Cardiac septum (tissue), 1 donor: Measurements from ENCODE around the gene SLC9A8. TPM values are rescaled to one million over a fixed set of nuclear protein-coding genes. Genes with fewer than 3 reads are reported as not detected.
"Not testable (repeated sequence)": the region's sequence is repeated elsewhere in the genome, so short reads cannot be mapped to it uniquely, and the experiment has no call there.

Source experiments
- DNase-seq: peaks from one replicate; pipeline ENCODE4 v3.0.0-alpha.2; 2020; ENCODE audit warnings: low spot score
- intact Hi-C: fragments of 100-400 bp; cut with DNase I; formaldehyde crosslinking; loops from one replicate; pipeline ENCODE4 v1.14.0; 2022
- total RNA-seq: library from RNA; stranded (reverse); fragmentation: NEBNext Ultra II Directional; extraction: Animal tissue kit (Norgen Biotek cat#: 25700); gene quantifications from one replicate; pipeline ENCODE4 v1.2.1, GENCODE V29; 2021
- donor health status: DM: no; HTN: no; CAD: no.

The SLC9A8 gene
- total RNA-seq, 1 donor from 2014 or later = 7.2 TPM

- intact Hi-C loops = no loop called here
- DNase-seq = no peak
Measured at GRCh38 chr20:49785852-49786175, 26.8 kb upstream of the SLC9A8 start.

- no peak for DNase-seq
- intact Hi-C loops = no loop called here
Measured at GRCh38 chr20:49786196-49786595, 26.4 kb upstream of the SLC9A8 start.

- no peak for DNase-seq
- intact Hi-C loops = no loop called here
Measured at GRCh38 chr20:49786668-49787370, 25.8 kb upstream of the SLC9A8 start.

- intact Hi-C loops = no loop called here
- DNase-seq = no peak
Measured at GRCh38 chr20:49787371-49788357, 25.0 kb upstream of the SLC9A8 start.

- no peak for DNase-seq
- intact Hi-C loops = no loop called here
Measured at GRCh38 chr20:49790077-49790798, 22.4 kb upstream of the SLC9A8 start.

- DNase-seq = no peak
- intact Hi-C loops = no loop called here
Measured at GRCh38 chr20:49791165-49791564, 21.5 kb upstream of the SLC9A8 start.

GRCh38 chr20:49792006-49792405 lies 20.6 kb upstream of the SLC9A8 start:
- intact Hi-C loops = no loop called here
- no peak for DNase-seq

GRCh38 chr20:49792611-49793010 lies 20.0 kb upstream of the SLC9A8 start:
- intact Hi-C loops = no loop called here

GRCh38 chr20:49794336-49795134 lies 18.1 kb upstream of the SLC9A8 start:
- no peak for DNase-seq
- intact Hi-C loops = no loop called here

More at GRCh38 chr20:49792611-49793010, 20.0 kb upstream of the SLC9A8 start:
- no peak for DNase-seq

GRCh38 chr20:49795135-49795424 lies 17.5 kb upstream of the SLC9A8 start:
- intact Hi-C loops = no loop called here
- no peak for DNase-seq

- DNase-seq = no peak
- intact Hi-C loops = no loop called here
Measured at GRCh38 chr20:49796600-49797343, 15.9 kb upstream of the SLC9A8 start.

GRCh38 chr20:49797344-49797615 lies 15.3 kb upstream of the SLC9A8 start:
- intact Hi-C loops = no loop called here
- DNase-seq = no peak

GRCh38 chr20:49798718-49799117 lies 13.9 kb upstream of the SLC9A8 start:
- DNase-seq = peak; percentile 17
- intact Hi-C loops = no loop called here

GRCh38 chr20:49799698-49800097 lies 12.9 kb upstream of the SLC9A8 start:
- DNase-seq = no peak

GRCh38 chr20:49803418-49803817 lies 9.2 kb upstream of the SLC9A8 start:
- intact Hi-C loops = no loop called here
- no peak for DNase-seq

More at GRCh38 chr20:49799698-49800097, 12.9 kb upstream of the SLC9A8 start:
- intact Hi-C loops = no loop called here

- no peak for DNase-seq
- intact Hi-C loops = no loop called here
Measured at GRCh38 chr20:49804364-49804763, 8.3 kb upstream of the SLC9A8 start.

- DNase-seq, intact Hi-C loops: not testable (repeated sequence)
Measured at GRCh38 chr20:49805224-49805876, 7.3 kb upstream of the SLC9A8 start.

- no peak for DNase-seq
- intact Hi-C loops = no loop called here
Measured at GRCh38 chr20:49808753-49809152, 3.9 kb upstream of the SLC9A8 start.
